Neural progenitor cell (in vitro differentiated cells): ENCODE results near the gene TM9SF3.

ENCODE experiments used
- CTCF ChIP-seq: fragments of 200-600 bp; sonication (generic); IDR thresholded peaks from 2 replicates; pipeline ENCODE4 v1.5.1; 2017; ENCODE audit warnings: antibody characterized with exemption, mild to moderate bottlenecking
- EZH2 ChIP-seq: fragments of 200-600 bp; sonication (generic); IDR thresholded peaks from 2 replicates; pipeline ENCODE4 v1.6.1; 2017; ENCODE audit warnings: antibody characterized with exemption, mild to moderate bottlenecking, moderate library complexity
- EZH2phosphoT487 ChIP-seq: fragments of 200-600 bp; sonication (generic); IDR thresholded peaks from 2 replicates; pipeline ENCODE4 v1.6.1; 2017; ENCODE audit warnings: antibody characterized with exemption

- TF ChIP-seq CTCF (no peak), EZH2 (no peak), EZH2phosphoT487 (no peak)
Measured at GRCh38 chr10:96570983-96571964, 15.5 kb downstream of the TM9SF3 start.
